SH-SY5Y (cell line): ENCODE measurements around the gene CCN6.

Source experiments
- GATA2 ChIP-seq: IDR thresholded peaks from 2 replicates; pipeline ENCODE4 v1.6.1; 2011; ENCODE audit warnings: mild to moderate bottlenecking, low read depth, low read length
- GATA3 ChIP-seq: IDR thresholded peaks from 2 replicates; pipeline ENCODE4 v1.6.1; 2011; ENCODE audit warnings: low read depth, mild to moderate bottlenecking, low read length, moderate library complexity

GRCh38 chr6:112116221-112116620 lies 62.3 kb downstream of the CCN6 start:
- TF ChIP-seq GATA3 (no peak), GATA2 (no peak)
